GM12892 (cell line): Measurements from ENCODE around the gene AVPR2.
A peak's percentile ranks its signal among the peaks of the same experiment; 100 is the strongest.

Experiments used
- POLR2A ChIP-seq: IDR thresholded peaks from 2 replicates; pipeline ENCODE4 v1.6.1; 2011; ENCODE audit warnings: low read depth, low read length, control low read depth
- POLR2AphosphoS5 ChIP-seq: IDR thresholded peaks from 2 replicates; pipeline ENCODE4 v1.6.1; 2011; ENCODE audit warnings: low read depth, low read length, control low read depth
- TAF1 ChIP-seq: IDR thresholded peaks from 2 replicates; pipeline ENCODE4 v1.6.1; 2011; ENCODE audit warnings: low read depth, mild to moderate bottlenecking, control low read depth, low read length, borderline replicate concordance

DNA sequence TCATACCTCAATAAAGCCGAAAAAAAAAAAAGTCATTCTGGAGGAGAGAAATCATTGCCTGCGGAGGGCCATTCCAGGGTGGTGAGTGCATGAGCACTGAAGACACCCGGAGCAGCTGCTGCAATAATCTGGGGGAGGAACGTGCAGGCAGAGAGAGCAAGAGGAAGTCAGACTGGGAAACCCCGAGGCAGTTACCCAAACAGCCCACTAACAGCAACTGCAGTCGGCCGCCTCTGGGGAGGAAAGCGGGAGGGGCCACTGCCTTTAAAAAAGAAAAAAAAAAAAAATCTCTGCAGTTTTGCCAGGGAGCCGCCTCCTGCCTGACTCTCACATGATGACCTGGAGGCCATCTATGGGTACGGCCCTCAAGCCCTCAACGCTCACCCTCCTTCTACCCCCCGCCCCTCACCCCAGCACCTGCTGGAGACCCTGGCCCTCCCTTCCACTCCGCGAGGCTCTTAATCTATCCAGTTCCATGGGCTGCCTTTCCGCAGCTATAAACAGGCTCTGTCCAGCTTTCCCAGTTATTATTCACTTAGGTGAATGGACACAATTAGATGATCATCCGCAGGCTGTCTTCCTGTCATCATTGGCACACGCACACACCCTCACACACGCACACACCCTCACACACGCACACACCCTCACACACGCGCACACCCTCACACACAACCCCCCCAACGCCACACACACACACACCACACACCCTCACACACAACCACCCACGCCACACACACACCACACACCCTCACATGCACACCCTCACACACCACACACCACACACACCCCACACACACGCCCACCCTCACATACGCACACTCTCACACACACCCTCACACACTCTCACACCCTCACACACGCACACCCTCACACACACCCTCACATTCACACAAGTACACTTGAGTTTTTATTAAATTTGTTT lies 3.4 kb upstream of the AVPR2 start:
- TF ChIP-seq TAF1 (no peak), POLR2A (no peak), POLR2AphosphoS5 (0 out of 2 replicates have a peak, but pooled peaks have one; percentile 12)
